Neural progenitor cell (in vitro differentiated cells): ENCODE data around the gene GRN.

Source experiments
- EZH2 ChIP-seq: fragments of 200-600 bp; sonication (generic); IDR thresholded peaks from 2 replicates; pipeline ENCODE4 v1.6.1; 2017; ENCODE audit warnings: antibody characterized with exemption, mild to moderate bottlenecking, moderate library complexity
- EZH2phosphoT487 ChIP-seq: fragments of 200-600 bp; sonication (generic); IDR thresholded peaks from 2 replicates; pipeline ENCODE4 v1.6.1; 2017; ENCODE audit warnings: antibody characterized with exemption
- TF ChIP-seq, protein P1 (sequence below): fragments of 200-600 bp; sonication (generic); IDR thresholded peaks from 2 replicates; pipeline ENCODE4 v1.5.1; 2017; ENCODE audit warnings: antibody characterized with exemption, mild to moderate bottlenecking

- TF ChIP-seq, protein P1, sequence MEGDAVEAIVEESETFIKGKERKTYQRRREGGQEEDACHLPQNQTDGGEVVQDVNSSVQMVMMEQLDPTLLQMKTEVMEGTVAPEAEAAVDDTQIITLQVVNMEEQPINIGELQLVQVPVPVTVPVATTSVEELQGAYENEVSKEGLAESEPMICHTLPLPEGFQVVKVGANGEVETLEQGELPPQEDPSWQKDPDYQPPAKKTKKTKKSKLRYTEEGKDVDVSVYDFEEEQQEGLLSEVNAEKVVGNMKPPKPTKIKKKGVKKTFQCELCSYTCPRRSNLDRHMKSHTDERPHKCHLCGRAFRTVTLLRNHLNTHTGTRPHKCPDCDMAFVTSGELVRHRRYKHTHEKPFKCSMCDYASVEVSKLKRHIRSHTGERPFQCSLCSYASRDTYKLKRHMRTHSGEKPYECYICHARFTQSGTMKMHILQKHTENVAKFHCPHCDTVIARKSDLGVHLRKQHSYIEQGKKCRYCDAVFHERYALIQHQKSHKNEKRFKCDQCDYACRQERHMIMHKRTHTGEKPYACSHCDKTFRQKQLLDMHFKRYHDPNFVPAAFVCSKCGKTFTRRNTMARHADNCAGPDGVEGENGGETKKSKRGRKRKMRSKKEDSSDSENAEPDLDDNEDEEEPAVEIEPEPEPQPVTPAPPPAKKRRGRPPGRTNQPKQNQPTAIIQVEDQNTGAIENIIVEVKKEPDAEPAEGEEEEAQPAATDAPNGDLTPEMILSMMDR = no peak
- no peak for TF ChIP-seq EZH2phosphoT487
- no peak for TF ChIP-seq EZH2
Measured at GRCh38 chr17:44334727-44335126, 10.4 kb upstream of the GRN start.
